DMS153 treated with DMSO at 0.1 percent for 48 hours (cell line): ENCODE measurements around the gene ZFP42.
"Not testable (repeated sequence)": the region's sequence is repeated elsewhere in the genome, so short reads cannot be mapped to it uniquely, and the experiment has no call there.

Source experiments
- DNase-seq: peaks from one replicate; lab custom pipeline; 2025; ENCODE audit not compliant: unreplicated experiment; lab: John Stamatoyannopoulos, UW

Gene ZFP42

DNA sequence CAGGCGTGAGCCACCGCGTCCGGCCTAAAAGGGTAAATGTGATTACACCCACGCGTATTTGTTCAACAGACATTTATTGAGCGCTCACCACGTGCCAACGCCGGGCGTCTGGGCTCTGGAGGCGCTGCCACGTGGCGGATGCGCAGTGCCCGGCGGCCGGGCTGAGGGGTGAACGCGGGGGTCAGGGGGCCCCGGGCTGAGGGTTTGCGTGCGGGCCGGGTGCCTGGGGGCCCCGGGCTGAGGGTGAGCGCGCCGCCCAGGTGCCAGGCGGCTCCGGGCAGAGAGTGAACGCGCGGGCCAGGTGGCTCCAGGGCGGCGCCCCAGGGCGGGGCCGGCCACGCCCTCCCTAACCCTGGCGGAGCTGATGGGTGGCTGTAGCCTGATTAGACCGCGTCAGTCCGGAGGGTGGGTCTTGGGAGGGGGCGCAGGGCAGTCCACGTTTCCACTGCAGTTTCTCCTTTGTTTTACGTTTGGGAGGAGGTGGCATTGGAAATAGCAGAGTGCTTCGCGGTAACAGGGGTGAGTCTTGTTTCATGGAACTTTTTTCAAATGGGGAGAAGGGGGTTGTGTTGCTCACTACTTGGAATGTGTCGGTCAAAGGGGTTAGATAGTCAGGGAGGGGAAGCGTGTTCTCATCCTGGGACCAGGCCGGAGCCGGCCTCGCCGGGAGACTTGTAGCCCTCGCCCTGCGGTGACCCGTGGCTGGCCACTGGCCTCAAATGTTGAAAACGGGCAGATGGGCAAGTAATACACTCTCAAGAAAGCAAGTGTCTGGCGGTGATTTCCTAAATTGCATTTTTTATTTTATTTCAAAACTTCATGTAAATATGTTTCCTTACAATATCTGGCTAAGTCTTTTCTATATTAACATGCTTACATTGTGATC is at the start of gene ZFP42:
TSS of gene ZFP42 (plus strand) at position 450 of the 886 bp plus-strand sequence. CDS start 7,037 bp downstream, outside the sequence.
- DNase-seq = no peak

DNA sequence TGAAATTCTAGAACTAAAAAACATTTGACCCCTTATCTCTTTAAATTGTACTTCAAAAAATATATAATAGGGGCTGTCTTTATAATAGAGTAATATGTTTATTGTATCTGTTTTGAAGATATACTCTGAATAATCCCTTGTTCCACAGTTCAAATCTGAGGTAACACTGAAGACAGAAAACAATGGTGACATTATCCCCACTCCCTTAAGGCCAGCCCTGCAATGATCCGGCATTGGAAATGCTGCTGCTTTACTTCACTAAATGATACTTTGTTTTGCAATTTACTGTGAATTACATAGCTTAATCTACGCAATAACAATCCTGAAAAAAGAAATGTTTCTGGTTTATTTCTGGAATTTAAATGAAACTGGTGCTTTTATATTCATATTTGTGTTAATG is 34.4 kb upstream of the ZFP42 start:
- no peak for DNase-seq

DNA sequence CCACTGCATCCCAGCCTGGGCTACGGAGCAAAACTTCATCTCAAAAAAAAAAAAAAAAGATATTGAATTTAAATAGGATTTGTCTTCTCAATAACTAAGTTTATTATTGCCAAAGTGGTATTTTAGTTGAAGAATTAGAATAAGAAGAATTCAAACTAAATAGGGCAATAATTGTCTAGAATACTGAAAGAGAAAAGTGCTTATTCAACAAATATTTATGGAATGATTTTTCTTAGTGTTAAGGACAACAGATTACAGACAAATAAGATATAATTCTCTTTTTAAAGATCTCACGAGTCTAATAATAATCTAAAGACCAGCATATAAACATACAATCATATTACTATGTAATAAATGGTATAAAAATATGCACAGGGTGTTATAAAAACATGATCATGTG is 33.6 kb upstream of the ZFP42 start:
- DNase-seq = no peak

DNA sequence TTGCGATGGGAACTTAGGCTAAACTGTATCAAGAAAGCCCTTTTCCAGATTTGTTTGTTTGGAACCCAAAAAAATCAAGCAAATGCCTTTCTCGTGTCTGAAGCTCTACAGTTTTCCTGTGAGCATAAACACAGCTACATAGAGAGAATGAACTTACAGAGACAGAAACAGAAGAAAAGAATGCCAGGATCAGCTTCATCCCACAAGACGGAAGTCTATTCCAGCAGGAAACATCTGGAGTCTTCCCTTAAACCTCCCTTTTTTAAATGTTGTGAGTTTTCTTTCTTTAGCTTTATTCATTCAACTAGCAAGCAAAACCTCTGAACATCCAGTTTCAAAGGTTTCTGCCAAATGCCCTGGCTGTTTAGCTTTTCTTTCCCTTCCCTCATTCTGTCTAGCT is 32.6 kb upstream of the ZFP42 start:
- no peak for DNase-seq

DNA sequence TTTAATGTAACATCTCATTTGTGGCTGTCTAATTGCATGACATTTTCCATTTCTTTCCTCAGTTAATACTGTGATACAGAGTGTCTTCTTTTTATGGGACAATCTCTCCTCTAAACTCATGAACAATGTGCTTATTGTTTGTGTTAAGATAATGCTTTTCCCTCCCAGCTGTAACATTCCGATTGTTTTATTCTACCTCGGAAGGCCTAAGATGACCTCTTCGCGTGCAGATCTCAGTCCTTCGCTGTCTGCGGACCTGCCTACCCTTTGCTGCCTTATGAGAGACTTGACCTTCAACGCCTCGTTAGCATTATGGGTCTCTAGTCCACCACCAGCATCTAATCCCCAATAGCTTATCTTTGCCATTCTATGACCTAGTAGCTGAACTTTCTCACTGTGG is 29.8 kb upstream of the ZFP42 start:
- no peak for DNase-seq

DNA sequence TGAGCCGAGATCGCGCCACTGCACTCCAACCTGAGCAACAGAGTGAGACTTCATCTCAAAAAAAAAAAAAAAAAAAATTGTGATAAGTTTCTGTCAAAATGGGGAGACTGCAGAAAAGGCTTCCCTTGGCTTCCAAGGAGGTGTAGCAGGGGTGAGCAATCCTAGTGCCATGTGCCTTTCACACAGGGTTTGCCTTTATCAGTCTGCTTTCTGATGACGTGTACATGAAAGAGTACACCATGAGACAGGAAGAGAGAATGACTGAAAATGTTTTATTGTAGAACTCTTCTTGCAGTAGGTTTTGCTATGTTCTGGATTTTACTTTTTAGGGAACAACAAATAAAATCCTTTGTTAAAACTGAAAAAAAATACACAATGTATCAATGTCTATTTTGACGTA is 23.4 kb upstream of the ZFP42 start:
- DNase-seq = no peak

DNA sequence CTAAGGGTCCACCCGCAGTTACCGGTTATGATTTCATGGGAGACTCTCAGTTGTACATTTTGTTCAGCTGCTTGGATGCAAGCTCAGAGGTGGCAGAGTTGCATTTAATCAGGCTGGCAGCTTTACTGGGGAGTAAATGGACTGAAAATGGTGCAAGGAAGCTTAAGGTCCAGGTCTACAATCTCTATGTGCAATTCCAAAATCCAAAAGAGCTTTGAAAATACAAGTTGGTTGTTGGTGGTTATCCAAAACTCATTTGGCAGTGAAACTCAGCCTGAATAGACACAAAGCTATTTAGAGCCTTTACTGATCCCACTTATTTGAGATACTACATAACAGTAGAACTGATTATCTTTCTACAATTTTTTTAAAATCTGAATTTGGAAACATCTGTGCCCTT is 11.8 kb upstream of the ZFP42 start:
- DNase-seq = no peak

DNA sequence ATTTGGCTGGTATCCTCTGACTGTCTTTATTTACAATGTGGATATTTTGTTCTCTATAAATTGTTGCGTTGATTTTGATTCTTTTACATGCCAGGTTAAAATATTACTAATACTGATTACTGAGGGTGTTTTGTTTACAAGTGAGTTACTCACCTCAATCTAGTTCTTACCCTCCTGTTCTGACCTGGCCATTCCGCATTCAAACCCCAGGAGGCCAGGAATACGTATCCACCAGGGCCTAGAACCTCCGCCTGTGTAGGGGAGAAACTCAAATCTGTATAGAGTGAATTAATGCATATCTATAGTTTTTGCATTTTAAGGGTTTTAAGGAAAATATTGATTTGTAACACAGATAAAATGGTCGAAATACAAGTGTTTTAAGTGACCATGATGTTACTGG is 2.6 kb upstream of the ZFP42 start:
- no peak for DNase-seq

DNA sequence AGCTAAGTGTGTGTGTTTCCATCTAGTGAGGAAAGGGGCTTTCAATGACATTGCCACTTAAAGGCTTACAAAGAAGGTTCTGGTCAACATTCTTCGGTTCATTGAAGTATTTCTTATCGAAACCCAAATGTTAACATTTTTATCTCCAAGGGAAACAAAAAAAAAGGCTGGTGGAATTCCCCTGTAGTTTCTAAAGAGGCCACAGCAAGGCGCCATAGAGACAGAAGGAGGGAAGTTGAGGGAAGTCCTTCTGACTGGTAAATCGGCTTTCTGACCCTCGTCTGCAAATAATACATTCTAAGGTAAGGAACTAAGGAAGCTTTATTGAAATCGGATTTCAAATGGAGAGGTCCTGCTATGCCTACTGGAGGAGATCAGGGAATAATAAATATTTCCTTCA is 1.7 kb upstream of the ZFP42 start:
- DNase-seq = no peak

DNA sequence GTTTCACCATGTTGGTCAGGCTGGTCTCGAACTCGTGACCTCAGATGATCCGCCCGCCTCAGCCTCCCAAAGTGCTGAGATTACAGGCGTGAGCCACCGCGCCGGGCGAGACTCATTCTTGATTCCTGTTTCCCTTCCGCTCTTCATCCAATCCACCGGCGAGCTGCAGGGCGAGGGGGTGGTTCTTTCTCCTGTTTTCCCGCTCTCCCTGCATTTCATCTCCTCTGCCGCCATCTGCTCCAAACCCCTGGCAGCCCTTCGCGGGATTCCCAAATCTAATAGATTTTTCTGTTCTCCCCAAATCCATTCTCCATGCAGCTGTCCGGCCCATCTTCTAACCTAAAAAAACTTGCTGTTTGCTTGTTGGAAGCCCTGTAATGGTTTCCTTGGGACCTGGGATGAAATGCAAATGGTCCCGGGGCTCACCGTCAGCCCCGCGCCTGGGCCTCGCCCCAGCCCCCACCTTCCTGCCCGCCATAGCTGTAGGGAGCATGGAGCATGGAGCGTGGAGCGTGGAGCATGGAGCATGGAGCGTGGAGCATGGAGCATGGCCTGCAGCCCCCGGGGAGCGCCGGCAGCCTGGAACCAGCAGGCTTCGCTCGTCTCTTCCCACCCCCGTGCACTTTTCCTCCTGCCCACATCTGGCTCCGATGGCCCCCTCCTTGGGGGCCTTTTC is 1.1 kb downstream of the ZFP42 start:
- DNase-seq = no peak

DNA sequence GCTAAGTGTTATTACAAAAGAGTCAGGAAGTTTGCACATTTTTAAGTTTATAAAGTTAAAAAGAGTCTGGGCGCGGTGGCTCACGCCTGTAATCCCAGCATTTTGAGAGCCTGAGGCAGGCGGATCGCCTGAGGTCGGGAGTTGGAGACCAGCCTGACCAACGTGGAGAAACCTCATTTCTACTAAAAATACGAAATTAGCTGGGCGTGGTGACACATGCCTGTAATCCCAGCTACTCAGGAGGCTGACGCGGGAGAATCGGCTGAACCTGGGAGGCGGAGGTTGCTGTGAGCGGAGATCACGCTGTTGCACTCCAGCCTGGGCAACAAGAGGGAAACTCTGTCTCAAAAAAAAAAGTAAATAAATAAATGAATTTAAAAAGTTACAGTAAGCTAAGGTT is 2.4 kb downstream of the ZFP42 start:
- DNase-seq = not testable (repeated sequence)

DNA sequence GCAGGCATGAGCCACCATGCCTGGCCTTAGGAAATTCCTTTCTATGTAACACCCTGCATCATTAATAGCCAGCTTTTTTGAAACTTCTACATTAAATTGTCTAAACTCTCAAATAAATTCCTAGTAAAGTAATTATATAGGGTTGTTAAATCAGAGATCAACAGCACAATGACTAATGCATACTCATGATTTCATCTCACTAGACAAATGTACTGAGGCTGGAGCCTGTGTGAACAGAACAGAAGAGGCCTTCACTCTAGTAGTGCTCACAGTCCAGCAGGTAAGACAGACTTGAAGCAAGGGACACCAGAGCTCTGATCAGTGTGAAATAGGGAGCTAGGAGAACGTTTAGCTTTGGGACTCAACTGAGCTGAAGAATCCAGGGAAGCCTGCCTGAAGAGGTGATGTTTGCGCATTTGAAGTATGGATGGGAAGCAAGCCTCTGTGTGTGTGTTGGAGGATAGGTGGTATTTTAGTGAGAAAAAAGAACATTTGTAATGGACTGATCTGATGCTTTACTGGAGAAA is 3.9 kb downstream of the ZFP42 start:
- DNase-seq = no peak

DNA sequence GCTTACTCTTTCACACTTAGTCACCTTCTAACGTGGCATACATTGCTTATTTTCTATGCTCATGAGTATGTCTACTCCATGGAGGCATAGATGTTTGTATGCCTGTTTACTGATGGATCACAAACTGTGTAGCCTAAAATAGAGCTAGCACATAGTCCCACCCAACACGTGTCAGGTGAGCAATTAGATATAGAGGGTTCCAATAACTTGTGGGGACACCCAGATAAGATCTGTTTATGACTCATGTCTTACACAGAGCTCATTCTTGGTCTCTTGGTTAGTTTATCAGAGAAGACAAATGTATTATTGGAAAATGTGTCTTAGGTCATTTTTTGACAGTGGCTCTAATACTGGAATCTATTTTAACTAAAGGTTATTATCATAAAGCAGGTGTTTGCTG is 6.8 kb downstream of the ZFP42 start:
- no peak for DNase-seq

DNA sequence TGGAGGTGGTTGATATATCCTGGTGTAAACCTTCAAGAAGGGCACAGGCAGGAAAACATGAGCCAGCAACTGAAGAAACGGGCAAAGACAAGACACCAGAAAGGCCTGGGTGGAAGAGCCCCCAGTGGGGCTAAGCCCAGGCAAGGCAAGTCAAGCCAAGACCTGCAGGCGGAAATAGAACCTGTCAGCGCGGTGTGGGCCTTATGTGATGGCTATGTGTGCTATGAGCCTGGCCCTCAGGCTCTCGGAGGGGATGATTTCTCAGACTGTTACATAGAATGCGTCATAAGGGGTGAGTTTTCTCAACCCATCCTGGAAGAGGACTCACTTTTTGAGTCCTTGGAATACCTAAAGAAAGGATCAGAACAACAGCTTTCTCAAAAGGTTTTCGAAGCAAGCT is 7.2 kb downstream of the ZFP42 start:
- DNase-seq = no peak

DNA sequence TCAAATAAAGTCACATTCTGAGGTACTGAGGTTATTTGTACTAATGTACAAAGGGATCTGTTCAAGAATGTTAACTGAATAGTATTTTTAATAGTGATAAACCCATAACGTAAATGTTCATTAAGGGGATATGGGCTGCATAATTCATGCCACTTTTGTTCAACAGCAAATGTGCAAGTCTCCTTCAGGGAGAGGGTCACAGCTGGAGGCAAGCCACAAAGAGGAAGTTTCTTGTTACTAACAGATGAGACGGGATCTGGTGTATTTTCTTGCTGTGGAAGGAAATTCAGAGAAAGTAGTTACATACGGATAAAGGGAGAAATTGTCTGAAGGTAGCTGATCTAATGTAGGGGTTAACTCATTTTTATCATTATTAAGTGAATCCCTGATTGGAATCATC is 10.0 kb downstream of the ZFP42 start:
- no peak for DNase-seq

DNA sequence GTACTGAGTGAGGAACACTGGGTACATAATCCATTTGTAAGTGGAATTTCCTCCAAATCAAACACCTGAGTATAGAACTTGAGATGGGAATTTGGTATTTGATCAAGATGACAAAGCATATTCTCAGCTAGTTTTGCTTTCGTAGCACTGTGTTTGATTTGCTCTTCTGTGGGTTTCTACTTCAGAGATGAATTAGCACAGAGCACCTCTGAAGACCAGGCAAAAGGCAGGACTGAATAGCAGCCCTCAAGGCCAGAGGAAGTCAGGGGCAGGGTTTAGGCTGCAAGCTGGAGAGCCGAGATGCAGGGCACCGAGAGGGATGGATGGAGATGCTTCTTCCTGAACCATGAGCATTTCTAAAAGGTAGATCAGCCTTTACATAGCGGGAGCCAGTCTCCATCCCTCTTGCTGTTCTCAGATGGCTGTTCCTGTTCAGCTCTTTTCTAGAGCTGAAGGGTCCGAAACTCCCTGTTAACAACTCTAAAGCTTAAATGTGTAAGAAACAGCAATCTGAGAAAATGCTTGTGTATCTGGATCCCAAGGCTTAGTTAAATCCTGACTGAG is 10.8 kb downstream of the ZFP42 start:
- DNase-seq = no peak

DNA sequence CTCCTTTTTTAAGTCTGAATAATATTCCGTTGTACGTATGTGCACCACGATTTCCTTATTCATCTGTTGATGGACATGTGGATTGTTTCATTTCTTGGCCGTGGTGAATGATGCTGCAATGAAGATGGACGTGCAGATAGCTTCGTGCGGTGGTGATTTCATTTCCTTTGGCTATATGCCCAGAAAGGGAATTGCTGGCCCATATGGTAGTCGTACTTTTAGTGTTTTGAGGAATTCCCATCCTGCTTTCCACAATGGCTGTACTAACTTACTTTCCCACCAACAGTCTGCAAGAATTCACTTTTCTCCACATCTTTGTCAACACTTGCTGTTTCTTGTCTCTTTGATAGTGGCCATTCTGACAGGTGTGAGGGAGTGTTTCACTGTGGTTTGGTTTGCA is 12.8 kb downstream of the ZFP42 start:
- no peak for DNase-seq

DNA sequence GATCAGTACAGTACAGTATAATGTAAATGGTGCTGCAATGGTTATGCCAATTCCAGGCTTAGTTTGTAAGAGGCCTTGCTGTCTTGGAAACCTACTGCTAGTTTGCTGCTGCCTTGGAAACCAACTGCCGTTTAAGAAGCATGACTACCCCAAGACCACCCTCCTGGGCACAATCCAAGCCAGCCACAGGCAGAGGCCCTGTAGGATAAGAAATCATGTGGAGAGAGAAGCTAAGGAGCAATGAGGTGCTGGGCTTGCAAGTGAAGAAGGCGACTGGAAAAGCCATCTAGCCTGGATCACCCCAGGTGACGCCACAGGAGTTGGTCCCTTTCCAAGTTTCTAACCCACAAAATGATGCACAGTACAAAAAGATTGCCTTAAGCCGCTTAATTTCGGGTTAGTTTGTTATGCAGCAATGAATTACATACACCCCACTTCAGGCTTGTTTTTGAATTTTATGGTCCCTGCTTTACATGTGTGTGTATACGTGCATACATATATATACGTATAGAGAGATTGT is 16.9 kb downstream of the ZFP42 start:
- no peak for DNase-seq

DNA sequence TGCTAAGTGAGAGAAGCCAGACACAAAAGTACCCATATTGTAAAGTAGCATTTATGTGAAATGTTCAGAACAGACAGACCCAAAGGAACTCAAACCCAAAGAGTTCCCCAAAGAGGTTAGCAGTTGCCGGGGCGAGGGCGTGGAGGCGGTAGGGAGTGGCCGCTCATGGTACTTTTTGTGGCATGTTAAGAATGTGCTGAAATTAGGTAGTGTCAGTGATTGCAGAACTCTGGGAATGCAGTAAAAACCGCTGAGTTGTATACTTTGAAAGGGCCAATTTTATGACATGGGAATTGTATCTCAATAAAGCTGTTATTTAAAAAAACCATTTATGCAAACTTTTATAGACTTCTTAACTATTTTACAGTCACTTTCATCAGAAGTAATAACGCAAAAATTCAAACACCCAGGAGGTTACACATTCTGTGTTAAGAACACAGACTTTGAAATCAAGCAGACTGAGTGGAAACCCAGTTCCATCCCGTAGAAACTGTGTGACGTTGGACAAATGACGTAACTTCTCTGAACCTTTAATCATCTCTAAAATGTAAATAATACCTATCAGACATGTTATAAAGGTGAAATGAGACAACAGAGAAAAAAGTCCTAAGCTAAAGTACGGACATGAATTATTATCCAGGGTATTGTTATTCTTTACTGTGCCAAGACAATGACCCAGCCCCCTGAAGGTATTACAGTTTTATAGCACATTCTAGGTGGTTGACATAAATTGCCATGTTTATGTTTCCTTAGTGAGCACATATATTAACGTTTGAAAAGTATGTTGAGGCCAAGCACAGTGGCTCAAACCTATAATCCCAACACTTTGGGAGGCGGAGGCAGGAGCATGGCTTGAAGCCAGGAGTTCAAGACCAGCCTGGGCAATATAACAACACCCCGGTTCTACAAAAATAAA is 19.7 kb downstream of the ZFP42 start:
- no peak for DNase-seq

DNA sequence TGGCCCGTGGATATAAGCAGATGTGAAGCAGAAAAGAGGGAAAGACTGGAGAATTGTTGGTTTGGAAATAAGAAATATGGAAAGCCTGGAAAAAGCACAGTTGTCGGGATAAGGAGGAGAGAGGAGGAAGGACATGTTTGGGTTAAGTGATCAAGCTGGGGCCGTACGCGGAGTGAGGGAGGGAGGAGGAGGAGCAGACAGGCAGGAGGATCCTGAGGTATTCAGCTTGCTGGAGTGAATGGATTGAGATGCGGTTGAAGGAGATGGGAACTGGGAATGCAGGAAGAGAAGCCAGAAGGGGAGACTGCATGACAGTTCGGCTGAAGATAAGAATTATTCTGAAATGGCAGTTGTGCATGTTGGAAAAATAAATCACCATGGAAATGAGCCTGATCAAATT is 21.2 kb downstream of the ZFP42 start:
- no peak for DNase-seq

DNA sequence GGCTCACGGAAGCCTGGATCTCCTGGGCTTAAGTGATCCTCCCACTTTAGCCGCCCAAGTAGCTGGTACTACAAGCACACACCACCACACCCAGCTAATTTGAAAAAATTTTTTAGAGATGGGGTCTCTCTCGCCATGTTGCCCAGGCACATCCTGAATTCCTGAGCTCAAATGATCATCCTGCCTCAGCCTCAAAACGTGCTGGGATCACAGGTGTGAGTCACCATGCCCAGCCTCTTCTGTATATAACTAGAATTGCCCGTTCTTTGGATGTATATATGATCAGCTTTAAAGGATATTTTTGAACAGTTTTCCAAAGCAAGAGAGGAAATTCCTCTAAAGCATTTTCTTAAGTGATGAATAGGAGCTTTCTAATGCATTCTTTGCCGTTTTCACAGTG is 22.7 kb downstream of the ZFP42 start:
- DNase-seq = no peak
